T-helper 1 cell treated with Interleukin-12 subunit alpha and Interleukin-12 subunit beta and Interleukin-4 antibody, amounts not matched to agents 30 ng/mL and 1 ng/mL, for 36 hours (primary cell): ENCODE data around the gene TM4SF5. TPM values are rescaled to one million over a fixed set of nuclear protein-coding genes. Genes with fewer than 3 reads are reported as not detected.

Source experiments
- intact Hi-C: fragments of 100-400 bp; cut with micrococcal nuclease; formaldehyde crosslinking; loops from one replicate; pipeline ENCODE4 v1.15.1; 2024
- total RNA-seq: library from RNA; stranded (reverse); gene quantifications from 2 replicates; pipeline ENCODE4 v1.2.3, GENCODE V29; 2022

Gene TM4SF5
- total RNA-seq, 1 donor from 2014 or later: 0.22 TPM

DNA sequence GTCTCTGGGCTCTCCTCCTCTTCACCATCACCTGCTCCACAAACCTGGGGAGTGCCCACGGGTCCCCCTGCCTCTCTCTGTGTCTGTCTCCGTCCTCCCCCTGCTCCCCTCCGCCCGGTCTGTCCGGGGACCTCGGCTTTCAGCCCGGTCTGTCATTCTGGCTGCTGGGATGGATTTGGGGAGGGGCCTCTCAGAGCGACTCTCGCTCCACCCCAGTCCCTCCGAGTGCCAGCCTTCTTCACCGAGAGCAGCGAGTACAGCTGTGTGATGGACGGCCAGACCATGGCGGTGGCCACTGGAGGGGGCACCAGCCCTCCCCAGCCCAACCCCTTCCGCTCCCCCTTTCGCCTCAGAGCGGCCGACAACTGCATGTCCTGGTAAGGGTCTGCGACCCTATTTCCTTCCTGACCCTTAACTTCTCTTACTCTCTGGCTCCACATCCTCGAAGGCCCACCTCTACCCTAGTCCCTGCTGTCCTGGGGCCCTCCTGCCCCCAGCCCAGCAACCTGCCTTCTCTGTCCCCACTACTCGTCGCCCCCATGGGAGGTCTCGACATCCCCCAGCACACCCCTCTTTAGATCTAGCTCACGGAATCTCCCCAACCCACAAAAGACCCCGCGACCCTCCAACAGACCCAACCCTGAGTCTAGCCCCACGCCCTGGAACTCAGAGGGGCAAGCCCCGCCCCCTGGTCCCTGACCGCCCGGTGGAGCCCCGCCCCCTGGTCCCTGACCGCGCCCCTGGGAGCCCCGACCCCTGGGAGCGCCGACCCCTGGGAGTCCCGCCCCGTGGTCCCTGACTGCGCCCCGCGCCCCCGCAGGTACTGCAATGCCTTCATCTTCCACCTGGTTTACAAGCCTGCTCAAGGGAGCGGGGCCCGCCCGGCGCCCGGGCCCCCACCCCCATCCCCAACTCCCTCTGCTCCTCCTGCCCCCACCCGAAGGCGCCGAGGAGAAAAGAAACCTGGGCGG lies 26.4 kb upstream of the TM4SF5 start:
- intact Hi-C loops: no loop called here

DNA sequence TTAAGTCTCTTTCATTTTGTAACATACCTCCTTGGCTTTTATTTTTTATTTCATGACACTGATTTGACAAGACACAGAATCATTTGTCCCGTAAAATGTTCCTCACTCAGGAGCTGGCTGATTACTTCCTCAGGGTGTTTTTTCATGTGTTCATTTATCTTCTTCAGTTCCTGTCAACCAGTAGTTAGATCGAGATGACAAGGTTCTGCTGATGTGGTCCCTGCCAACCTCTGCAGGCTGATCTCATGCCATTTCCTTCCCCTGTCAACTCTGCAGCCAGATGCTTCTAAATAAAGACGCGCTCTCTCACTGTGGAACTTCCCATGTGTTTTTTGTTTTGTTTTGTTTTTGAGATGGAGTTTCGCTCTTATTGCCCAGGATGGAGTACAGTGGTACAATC lies 23.8 kb upstream of the TM4SF5 start:
- intact Hi-C loops: loop anchor here (1.0 to 2.0 kb wide), 3 partner anchors 8 to 605 kb away; partner anchors contain the start of genes CYB5D2 and ZZEF1

DNA sequence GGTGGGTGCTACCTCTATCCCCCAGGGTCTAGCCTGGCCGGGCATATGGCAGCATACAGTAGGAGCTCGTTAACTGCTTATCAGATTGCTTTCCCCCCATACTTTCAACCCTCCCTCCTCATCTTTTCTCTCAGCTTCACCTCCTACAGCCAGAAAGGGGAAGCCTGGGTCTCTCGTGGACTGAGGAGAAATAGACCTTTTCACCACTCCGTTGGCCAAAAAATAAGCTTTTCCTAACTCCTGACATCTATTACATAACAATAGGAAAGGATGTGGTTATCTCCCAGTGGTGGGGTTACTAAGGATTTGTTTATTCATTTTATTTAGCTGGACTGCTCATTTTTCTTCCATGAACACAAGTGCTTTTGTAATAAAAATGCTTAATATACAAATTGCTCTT lies 23.0 kb upstream of the TM4SF5 start:
- intact Hi-C loops: loop anchor here (1.0 to 2.0 kb wide), 3 partner anchors 8 to 605 kb away; partner anchors contain the start of genes CYB5D2 and ZZEF1

DNA sequence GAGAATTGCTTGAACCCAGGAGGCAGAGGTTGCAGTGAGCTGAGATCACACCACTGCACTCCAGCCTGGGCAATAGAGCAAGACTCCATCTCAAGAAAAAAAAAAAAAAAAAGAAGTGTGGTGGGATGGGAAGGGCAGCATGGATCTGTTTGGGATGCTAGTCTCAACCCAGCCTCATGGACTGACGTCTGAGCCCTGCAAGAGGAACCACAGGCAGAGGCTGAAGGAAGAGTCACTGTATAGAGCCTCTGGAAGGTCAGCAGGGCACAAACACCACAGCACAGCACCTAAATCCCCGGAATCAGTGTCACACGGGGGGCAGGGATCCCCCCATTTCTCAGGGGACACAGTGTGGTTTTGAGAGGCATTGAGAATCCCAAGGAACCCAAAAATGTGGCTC lies 21.1 kb upstream of the TM4SF5 start:
- intact Hi-C loops: no loop called here

DNA sequence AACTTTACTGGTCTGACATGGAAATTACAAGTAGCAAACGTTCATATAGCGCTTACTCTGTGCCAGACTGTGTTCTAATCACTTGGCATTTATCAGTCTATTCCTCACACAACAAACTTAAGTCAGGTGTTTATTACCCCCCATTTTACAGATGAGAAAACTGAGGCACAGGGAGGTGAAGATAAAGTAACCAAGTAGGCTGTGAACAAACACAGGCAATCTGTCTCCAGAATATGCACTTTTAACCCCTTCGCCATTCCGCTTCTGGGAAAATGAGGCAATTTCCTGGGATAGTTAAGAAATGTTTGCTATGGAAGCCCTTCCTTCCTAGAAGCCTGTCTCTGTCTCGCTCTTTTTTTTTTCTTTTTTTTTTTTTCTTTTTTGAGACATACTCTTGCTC lies 19.8 kb upstream of the TM4SF5 start:
- intact Hi-C loops: no loop called here

DNA sequence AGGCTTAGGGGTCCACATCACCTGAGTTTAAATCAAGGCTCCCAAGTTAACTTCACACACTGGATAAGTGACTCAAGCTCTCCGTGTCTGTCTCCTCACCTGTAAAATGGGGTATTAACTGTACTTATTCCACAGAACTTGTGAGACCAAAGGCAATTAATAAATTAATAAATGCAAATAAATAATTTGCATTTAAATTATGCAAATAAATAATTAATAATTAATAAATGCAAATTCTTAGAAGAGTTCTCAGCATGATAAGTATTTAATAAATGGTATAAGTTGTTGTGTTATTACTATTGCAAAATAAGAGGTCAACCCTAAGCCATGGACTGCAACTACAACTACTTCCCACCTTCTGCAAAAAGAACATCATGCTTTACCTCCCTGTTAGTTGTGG lies 18.3 kb upstream of the TM4SF5 start:
- intact Hi-C loops: no loop called here

DNA sequence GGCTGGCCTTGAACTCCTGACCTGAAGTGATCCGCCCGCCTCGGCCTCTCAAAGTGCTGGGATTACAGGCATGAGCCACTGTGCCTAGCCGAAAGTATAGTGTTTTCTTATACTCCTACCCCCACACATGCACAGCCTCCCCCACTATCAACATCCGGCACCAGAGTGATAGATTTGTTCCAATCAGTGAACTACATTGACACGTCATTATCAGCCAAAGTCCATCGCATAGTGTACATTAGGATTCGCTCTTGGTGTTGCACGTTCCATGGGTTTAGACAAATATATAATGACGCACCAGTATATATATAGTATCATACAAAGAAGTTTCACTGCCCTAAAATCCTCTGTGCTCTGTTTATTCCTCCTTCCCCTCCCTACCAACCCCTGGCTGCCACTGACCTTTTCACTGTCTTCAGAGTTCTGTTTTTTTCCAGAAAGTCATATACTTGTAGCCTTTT lies 11.9 kb upstream of the TM4SF5 start:
- intact Hi-C loops: no loop called here

DNA sequence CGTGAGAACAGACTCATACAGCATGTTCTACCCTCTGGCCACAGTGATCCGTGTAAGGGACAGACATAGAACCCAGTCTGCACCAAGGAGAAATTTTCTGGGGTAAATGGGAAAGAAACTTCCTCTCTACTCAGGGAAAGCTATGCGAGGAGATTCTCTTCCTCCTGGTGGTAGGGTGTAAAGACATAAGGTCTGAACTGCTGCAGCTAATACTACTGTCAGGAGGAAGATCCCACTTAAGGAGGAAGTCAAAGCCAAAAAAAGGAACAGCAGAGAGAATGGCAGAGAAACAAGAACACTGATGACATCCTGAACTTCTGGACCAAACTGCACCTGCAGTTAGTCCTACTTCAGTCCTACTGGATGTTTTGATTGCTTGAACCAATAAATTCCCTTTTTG lies 7.1 kb upstream of the TM4SF5 start:
- intact Hi-C loops: no loop called here

DNA sequence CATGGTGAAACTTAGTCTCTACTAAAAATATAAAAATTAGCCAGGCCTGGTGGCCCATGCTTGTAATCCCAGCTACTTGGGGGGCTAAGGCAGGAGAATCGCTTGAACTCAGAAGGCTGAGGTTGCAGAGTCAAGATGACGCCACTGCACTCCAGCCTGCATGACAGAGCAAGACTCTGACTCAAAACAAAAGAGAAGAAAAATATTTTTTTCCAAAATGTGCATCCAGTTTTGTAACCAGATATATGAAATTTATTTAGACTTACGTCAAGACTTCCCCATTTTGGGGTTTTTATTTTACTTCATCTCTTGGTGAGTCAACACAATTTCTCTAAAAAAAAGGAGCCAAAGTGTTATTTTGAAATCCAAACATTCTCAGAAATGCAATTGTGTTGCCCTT lies 5.5 kb upstream of the TM4SF5 start:
- intact Hi-C loops: no loop called here

DNA sequence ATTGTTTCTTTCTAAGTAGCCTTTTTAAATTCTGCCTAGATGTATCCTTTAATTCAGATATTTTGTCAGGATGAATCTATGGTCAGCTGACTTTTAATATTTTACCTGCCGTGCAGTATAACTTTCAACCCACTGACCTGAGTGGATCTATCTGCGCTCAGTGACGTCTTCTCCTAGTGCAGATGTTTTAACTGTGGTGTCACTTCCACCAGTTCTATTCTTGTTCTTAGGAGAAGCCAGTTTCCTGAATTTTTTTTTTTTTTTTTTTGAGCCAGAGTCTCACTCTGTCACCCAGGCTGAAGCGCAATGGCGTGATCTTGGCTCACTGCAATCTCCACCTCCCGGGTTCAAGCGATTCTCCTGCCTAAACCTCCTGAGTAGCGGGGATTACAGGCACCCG lies 5.0 kb upstream of the TM4SF5 start:
- intact Hi-C loops: no loop called here

DNA sequence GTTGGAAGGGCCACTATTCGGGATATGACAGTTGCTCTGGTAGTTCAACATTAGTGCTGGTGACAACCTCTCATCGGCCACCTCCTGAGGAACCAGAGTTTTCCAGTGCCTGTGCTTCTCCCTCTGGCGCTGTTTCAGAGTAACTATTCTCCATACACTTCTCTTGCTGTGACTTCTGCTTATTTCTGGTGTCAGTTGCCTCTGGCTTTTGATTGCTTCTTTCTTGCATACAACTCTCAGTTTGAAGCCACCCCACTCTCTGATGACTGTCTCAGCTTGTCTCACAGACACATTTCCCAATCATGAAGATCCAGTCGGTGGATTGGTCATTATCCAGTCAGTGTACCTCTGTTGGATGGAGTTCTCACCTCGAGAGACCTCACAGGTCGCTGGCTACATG lies 3.4 kb upstream of the TM4SF5 start:
- intact Hi-C loops: no loop called here

DNA sequence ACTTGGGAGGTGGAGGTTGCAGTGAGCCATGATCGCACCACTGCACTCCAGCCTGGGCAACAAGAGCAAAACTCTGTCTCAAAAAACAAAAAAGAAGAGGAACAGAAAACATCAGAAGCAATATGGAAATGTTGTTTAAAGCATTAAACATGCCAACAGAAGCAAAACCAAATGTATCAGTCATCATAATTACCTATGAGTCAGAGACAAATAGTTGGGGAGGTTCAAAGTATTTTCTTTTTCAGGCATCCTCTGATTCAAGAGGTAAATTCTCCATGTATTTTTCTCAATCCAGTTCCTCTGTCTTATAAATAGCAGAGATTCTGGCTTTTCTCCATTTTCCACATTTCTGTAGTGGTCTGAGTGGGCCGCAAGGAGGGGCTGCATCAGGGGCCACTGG lies 2.1 kb upstream of the TM4SF5 start:
- intact Hi-C loops: no loop called here

DNA sequence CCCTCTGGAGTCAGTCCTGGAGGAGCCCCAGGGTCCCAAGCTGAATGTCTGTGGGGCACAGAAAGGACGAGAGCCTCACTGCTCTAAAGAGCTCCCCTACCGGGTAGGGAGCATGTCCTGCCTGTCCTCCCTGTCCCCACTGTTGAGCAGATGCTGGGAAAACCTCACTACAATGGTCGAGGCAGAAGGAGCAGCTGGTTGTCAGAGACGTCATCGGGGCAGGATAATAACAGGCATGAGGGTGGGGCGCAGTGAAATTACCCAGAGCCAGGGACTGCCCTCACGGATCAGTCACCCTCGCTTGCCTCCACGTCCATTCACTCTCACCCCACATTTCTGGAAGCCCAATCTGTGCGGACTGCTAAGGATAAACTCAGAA lies 538 bp downstream of the TM4SF5 start:
- intact Hi-C loops: no loop called here

DNA sequence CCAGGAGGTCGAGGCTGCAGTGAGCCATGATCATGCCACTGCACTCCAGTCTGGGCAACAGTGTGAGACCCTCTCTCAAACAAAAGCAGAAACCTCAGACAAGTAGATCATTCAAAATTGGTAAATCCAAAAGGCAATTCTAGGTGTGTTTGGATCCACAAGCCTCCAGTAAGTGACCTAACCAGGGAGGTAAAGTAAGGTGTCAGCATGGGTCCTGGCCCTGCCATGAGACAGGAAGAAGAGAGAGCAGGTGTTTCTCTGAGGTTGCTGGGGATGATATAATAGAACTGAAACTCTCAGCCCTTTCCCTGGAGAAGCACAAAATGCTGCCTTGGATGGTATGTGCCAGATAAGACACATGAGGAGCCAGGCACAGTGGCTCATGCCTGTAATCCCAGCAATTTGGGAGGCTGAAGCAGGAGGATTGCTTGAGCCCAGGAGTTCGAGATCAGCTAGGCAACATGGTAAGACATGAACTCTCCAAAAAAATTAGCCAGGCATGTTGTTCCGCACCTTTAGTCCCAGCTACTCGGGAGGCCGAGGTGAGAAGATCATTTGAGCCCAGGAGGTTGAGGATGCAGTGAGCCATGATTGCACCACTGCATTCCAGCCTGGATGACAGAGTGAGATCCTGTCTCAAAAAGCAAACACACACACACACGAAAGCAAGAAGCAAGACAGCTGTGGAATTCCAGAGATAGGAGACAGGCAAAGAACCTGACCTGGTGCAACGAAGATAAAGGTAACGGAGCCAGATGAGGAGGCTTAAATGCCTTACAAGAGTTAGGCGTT lies 6.5 kb downstream of the TM4SF5 start:
- intact Hi-C loops: no loop called here

DNA sequence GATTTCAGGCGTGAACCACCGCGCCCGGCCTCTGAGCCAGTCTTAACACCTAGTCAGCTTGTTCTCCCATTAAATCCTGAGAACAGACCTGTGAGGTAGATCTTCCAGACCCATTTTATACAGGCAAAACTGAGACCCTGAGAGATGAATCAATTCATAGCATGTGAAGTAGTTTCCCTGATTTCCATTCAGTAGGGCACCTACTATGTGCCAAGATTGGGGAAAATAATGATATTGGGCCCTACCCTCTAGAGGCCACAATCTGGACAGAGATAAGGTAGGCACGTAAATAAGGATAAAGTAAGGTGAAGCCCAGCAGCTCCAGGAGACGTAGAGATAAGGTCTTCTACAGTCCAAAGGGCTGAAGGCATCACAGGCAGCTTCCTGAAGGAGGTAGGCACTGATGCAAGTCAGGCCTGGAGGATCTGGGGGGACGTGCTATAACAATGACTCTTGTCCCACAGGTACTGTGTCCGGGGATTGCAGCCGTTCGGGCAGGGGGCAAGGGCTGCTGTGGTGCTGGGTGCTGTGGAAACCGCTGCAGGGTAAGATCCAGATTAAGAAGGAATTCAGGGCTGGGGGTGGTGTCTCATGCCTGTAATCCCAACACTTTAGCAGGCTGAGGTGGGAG lies 8.8 kb downstream of the TM4SF5 start:
- intact Hi-C loops: no loop called here

DNA sequence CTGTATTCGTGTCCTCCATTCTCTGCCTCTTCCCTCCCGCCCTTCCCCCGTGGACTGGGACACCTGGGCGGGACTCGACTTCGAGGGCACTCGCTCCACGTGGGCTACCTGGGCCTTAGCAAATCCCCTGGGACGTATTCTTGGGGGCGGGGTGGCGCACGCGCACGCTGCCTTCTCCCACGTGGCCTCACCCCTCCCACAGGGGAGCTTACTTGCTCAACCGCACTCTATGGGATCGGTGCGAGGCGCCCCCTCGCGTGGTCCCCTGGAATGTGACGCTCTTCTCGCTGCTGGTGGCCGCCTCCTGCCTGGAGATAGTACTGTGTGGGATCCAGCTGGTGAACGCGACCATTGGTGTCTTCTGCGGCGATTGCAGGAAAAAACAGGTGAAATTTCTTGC lies 11.0 kb downstream of the TM4SF5 start:
- intact Hi-C loops: no loop called here

DNA sequence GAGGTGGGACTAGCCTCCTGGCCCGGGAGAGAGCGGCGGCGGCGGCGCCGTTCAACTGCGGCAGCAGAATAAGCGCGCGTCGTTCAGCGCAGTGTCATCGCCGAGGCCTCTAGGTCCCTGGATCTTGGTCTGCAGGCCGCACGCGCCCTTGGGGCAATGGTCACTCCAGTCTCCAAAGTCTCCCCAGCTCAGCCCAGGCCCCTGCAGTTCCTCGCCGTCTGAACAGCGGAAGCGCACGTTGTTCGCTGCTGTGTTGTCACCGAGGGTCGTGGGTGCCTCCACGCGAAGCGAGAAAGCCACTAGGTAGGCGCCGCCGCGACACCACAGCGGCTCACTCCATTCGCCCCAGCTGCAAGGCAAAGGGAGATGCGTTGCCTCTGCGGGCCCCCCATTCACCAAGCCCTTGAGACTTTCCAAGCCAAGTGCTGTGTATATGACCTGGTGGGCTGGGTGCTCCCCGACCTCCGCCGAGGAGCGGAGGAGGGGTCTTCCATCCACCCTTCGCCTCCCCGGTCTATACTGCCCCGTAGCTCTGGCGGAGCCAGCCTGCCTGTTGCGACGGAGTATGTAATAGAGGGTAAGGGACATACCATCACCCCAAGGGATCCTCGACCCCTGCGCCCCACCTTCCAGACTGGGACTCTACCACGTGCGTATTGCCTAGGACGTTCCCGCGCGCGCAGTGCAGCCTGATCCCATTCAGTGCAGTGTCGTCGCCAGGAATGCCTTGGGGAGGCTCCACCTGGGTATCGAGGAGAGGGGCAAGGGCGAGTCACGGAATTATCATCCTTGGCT lies 13.8 kb downstream of the TM4SF5 start:
- intact Hi-C loops: loop anchor here (1.0 to 5.0 kb wide), 3 partner anchors 47 to 148 kb away; partner anchors contain the start of genes ARRB2, CXCL16 and ZMYND15

DNA sequence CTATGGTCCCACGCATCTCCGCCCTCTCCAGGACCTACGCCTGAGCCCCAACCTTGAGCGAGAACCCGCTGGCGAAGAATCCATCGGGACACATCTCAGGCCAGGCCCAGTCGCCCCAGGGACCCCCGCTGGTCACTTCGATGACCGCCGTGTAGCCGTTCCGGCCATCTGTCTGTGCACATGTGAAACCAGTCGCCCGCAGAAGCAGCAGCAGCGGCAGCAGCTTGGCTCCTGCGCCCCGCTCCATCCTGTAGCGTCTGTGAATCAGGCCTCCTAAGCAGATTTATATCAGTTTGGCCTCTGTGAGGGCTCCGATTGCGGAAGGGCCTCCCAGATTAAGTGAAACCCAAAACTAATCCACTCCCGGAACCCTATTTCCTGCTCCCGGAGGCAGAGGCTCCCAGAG lies 14.4 kb downstream of the TM4SF5 start, which contains the start of gene VMO1:
Gene VMO1 (minus strand): TSS at position 259 of the 406 bp plus-strand sequence. CDS start 12 bp downstream, at position 247.
- intact Hi-C loops: loop anchor here (2.0 to 5.0 kb wide), 2 partner anchors 47 to 149 kb away; partner anchors contain the start of genes CXCL16 and ZMYND15

DNA sequence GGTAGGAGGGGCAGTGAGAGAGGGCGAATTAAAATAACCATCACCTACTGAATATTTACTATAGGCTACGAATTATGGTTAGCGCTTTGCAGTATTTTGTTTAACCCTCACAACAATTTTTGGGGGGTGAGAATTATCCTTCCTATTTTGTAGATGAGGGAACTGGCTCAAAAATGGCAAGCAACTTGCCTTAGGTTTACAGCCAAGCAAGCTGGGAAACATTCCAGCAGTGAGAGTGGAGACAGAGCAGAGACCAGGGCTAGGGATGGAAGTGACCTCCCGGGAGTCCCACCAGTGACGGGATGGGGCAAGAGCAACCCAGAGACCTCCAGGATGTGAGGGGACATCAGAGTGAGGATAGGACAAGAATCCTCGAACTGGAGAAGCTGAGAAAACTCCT lies 14.8 kb downstream of the TM4SF5 start:
- intact Hi-C loops: loop anchor here (2.0 to 5.0 kb wide), 2 partner anchors 48 to 149 kb away; partner anchors contain the start of genes CXCL16 and ZMYND15

DNA sequence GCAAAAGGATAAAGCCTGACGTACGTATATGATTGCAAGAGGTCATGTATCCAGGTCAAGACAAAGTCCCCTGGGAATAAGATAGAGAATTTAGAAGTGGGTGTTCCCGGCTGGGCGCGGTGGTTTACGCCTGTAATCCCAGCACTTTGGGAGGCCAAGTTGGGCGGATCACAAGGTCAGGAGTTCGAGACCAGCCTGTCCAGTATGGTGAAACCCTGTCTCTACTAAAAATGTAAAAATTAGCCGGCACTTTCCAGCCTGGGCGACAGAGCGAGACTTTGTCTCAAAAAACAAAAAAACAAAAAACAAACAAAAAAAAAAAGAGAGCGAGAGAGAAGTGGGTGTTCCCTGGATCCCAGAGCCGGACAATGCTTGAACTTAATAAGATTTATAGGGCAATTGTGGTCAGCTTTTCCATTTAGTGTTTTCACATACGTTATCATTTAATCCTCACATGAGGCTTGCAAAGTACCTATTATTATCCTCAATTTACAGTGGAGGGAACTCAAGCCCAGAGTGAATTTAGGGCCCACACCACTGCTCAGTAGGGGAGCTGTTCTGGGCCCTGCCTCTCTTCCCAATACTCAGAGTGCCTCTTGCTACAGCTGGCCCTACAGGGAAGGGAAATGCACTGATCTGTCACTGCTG lies 16.6 kb downstream of the TM4SF5 start:
- intact Hi-C loops: loop anchor here (5.0 kb wide), 1 partner anchor 151 kb away; no protein-coding TSS in a partner anchor
